Prostate gland (tissue), 2 donors: ENCODE measurements around the gene GRAMD1B. TPM values are rescaled to one million over a fixed set of nuclear protein-coding genes. Genes with fewer than 3 reads are reported as not detected.

Experiments
- DNase-seq: peaks from one replicate; pipeline ENCODE4 v3.0.0-alpha.2; 2019; ENCODE audit warnings: low spot score
- H3K27ac ChIP-seq, 2 donors: fragments of 200-600 bp; sonication (generic); 2 replicates each; pipeline ENCODE4 v1.5.1; 2017 to 2019
- H3K27me3 ChIP-seq: fragments of 200-600 bp; sonication (generic); replicated peaks from 2 replicates; pipeline ENCODE4 v1.5.1; 2019; ENCODE audit not compliant: insufficient read depth
- H3K36me3 ChIP-seq, 2 donors: fragments of 200-600 bp; sonication (generic); 1 replicate in 1 of 2; 2 replicates in 1 of 2; pipeline versions ENCODE4 v1.5.1 to v1.8.1; 2017 to 2019
- H3K4me1 ChIP-seq: fragments of 200-600 bp; sonication (generic); replicated peaks from 2 replicates; pipeline ENCODE4 v1.5.1; 2019
- H3K4me3 ChIP-seq, 2 donors: fragments of 200-600 bp; sonication (generic); 2 replicates each; pipeline ENCODE4 v1.5.1; 2017 to 2019
- H3K9me3 ChIP-seq: fragments of 200-600 bp; sonication (generic); 2 replicates; pipeline ENCODE4 v1.5.1; 2017
- CTCF ChIP-seq, 4 experiments: fragments of 200-600 bp in 2 of 4; fragments of 450-650 bp in 2 of 4; sonication (generic) in 2 of 4; IDR thresholded peaks; 1 replicate in 3 of 4; 2 replicates in 1 of 4; pipeline ENCODE4 v1.5.1; 2016 to 2019; ENCODE audit warnings: antibody characterized with exemption in 4 of 4, mild to moderate bottlenecking in 2 of 4, moderate library complexity in 2 of 4
- POLR2A ChIP-seq: fragments of 450-650 bp; IDR thresholded peaks from one replicate; pipeline ENCODE4 v1.6.1; 2016; ENCODE audit warnings: antibody characterized with exemption, mild to moderate bottlenecking
- POLR2AphosphoS5 ChIP-seq: sonication (generic); formaldehyde crosslinking; IDR thresholded peaks from one replicate; pipeline ENCODE4 v1.6.1; 2017; ENCODE audit warnings: antibody characterized with exemption
- WGBS: methylation state at CpG from one replicate; pipeline ENCODE4 v1.1.5; 2018; 5-methylcytosine and 5-hydroxymethylcytosine counted together
- intact Hi-C: fragments of 100-400 bp; cut with DNase I; formaldehyde crosslinking; loops from one replicate; pipeline ENCODE4 v1.14.2; 2022
- total RNA-seq, 2 donors: library from RNA; depleted of rRNA; stranded (reverse); fragments of >200 nt; gene quantifications; one replicate each; pipeline ENCODE4 v1.1.0, GENCODE V29; 2016

The GRAMD1B gene
- total RNA-seq, 2 donors from 2014 or later, result 4.5 to 27.2 TPM

GRCh38 chr11:123584737-123585136, 154.7 kb downstream of the GRAMD1B start:
- no peak overlapping the region for H3K4me3 ChIP-seq
- TF ChIP-seq CTCF (IDR thresholded peaks at IDR 0.05), result no peak
- TF ChIP-seq POLR2AphosphoS5, result no peak
- TF ChIP-seq POLR2A, result no peak
- H3K9me3 ChIP-seq, result no peaks in the 10 kb centered on the region
- intact Hi-C loops, result loop anchor here (5.0 kb wide), 1 partner anchor 123 kb away; no protein-coding TSS in a partner anchor
- no peaks in the 10 kb centered on the region for H3K27me3 ChIP-seq
- H3K4me1 ChIP-seq, result no peaks in the 10 kb centered on the region
- no peak for DNase-seq
- no peaks in the 10 kb centered on the region for H3K36me3 ChIP-seq
- 86% methylated on average over 7 of the region's 7 CpGs for WGBS
- H3K27ac ChIP-seq, result no peak overlapping the region

GRCh38 chr11:123585206-123585605, 155.1 kb downstream of the GRAMD1B start:
- TF ChIP-seq POLR2AphosphoS5 (no peak), POLR2A (no peak), CTCF (IDR thresholded peaks at IDR 0.05) (no peak)
- intact Hi-C loops, result no loop called here
- DNase-seq, result peak; percentile 36
- 42% methylated on average over 5 of the region's 5 CpGs for WGBS
- H3K27ac ChIP-seq, result no peak overlapping the region
- H3K27me3 ChIP-seq, result no peaks in the 10 kb centered on the region
- H3K36me3 ChIP-seq, result no peaks in the 10 kb centered on the region
- no peaks in the 10 kb centered on the region for H3K4me1 ChIP-seq
- H3K4me3 ChIP-seq, result no peak overlapping the region
- H3K9me3 ChIP-seq, result no peaks in the 10 kb centered on the region

- H3K36me3 ChIP-seq, result no peaks in the 10 kb centered on the region
- no peak overlapping the region for H3K27ac ChIP-seq
- no peak for TF ChIP-seq POLR2A
- TF ChIP-seq CTCF (IDR thresholded peaks at IDR 0.05), result no peak
- TF ChIP-seq POLR2AphosphoS5, result no peak
- no peaks in the 10 kb centered on the region for H3K27me3 ChIP-seq
- WGBS, result 35% methylated on average over 5 of the region's 5 CpGs
- no peak overlapping the region for H3K4me3 ChIP-seq
- no peaks in the 10 kb centered on the region for H3K4me1 ChIP-seq
- H3K9me3 ChIP-seq, result no peaks in the 10 kb centered on the region
- intact Hi-C loops, result no loop called here
- DNase-seq, result no peak
These were observed 155.6 kb downstream of the GRAMD1B start for GRCh38 chr11:123585706-123586105.

- Histone ChIP-seq H3K27ac (no peak overlapping the region), H3K9me3 (no peaks in the 10 kb centered on the region), H3K4me1 (no peaks in the 10 kb centered on the region), H3K4me3 (no peak overlapping the region), H3K27me3 (no peaks in the 10 kb centered on the region), H3K36me3 (no peaks in the 10 kb centered on the region)
- DNase-seq, result no peak
- 90% methylated on average over 8 of the region's 8 CpGs for WGBS
- no peak for TF ChIP-seq POLR2AphosphoS5
- TF ChIP-seq CTCF (IDR thresholded peaks at IDR 0.05), result no peak
- TF ChIP-seq POLR2A, result no peak
- intact Hi-C loops, result no loop called here
These were observed 156.5 kb downstream of the GRAMD1B start for GRCh38 chr11:123586568-123586967.

GRCh38 chr11:123587044-123587443, 157.0 kb downstream of the GRAMD1B start:
- 92% methylated on average over 2 of the region's 2 CpGs for WGBS
- H3K4me1 ChIP-seq, result no peaks in the 10 kb centered on the region
- H3K36me3 ChIP-seq, result no peaks in the 10 kb centered on the region
- TF ChIP-seq POLR2A, result no peak
- no peak for TF ChIP-seq POLR2AphosphoS5
- TF ChIP-seq CTCF (IDR thresholded peaks at IDR 0.05), result no peak
- no peaks in the 10 kb centered on the region for H3K27me3 ChIP-seq
- H3K9me3 ChIP-seq, result no peaks in the 10 kb centered on the region
- H3K4me3 ChIP-seq, result no peak overlapping the region
- no peak overlapping the region for H3K27ac ChIP-seq
- intact Hi-C loops, result no loop called here
- no peak for DNase-seq
